GM18507 (cell line): ENCODE data around the gene FCER2.

Experiments used
- DNase-seq: peaks from one replicate; pipeline ENCODE4 v3.0.0; 2011; ENCODE audit warnings: low read depth; ENCODE audit not compliant: insufficient read length; ENCODE audit errors: extremely low spot score
- FAIRE-seq: peaks from 2 replicates; lab custom pipeline; 2011; peaks lifted over from hg19 to GRCh38; lab: Jason Lieb, UNC

FCER2 gene

GRCh38 chr19:7681340-7682174 lies 20.4 kb downstream of the FCER2 start:
- FAIRE-seq = peak; percentile 88
- no peak for DNase-seq

- peak; percentile 76 for DNase-seq
- FAIRE-seq = peak; percentile 86
These were observed 21.2 kb downstream of the FCER2 start, which contains the start of gene TRAPPC5 for GRCh38 chr19:7680606-7681339. Gene TRAPPC5 (plus strand): TSS chr19:7680833. CDS start chr19:7682254, 1,421 bp downstream.

GRCh38 chr19:7679771-7680605 lies 21.9 kb downstream of the FCER2 start:
- DNase-seq (no peak), FAIRE-seq (no peak)

GRCh38 chr19:7678971-7679751 lies 22.8 kb downstream of the FCER2 start:
- FAIRE-seq (peak; percentile 93), DNase-seq (peak; percentile 68)

- FAIRE-seq = no peak
- DNase-seq = no peak
These were observed 24.1 kb downstream of the FCER2 start for GRCh38 chr19:7677669-7678311.

GRCh38 chr19:7676854-7677253 lies 25.1 kb downstream of the FCER2 start, which contains the start of gene MCEMP1:
Gene MCEMP1 (plus strand): TSS chr19:7677090. CDS start chr19:7677121, 31 bp downstream.
- FAIRE-seq = no peak
- no peak for DNase-seq

- FAIRE-seq (peak; percentile 42), DNase-seq (no peak)
These were observed 25.6 kb downstream of the FCER2 start for GRCh38 chr19:7676376-7676775.

GRCh38 chr19:7674010-7675005 lies 27.6 kb downstream of the FCER2 start:
- FAIRE-seq (peak; percentile 21), DNase-seq (no peak)

- DNase-seq (no peak), FAIRE-seq (no peak)
These were observed 29.4 kb downstream of the FCER2 start for GRCh38 chr19:7672522-7672921.

GRCh38 chr19:7670790-7671189 lies 31.1 kb downstream of the FCER2 start:
- FAIRE-seq = no peak
- DNase-seq = no peak

- no peak for FAIRE-seq
- no peak for DNase-seq
These were observed 31.7 kb downstream of the FCER2 start for GRCh38 chr19:7670150-7670783.

GRCh38 chr19:7669641-7670040 lies 32.3 kb downstream of the FCER2 start:
- DNase-seq = no peak
- no peak for FAIRE-seq

GRCh38 chr19:7668842-7669241 lies 33.1 kb downstream of the FCER2 start, which contains the start of gene RETN:
Gene RETN (plus strand): TSS chr19:7669049. CDS start chr19:7669327, 278 bp downstream.
- DNase-seq (no peak), FAIRE-seq (no peak)

GRCh38 chr19:7665076-7665475 lies 36.9 kb downstream of the FCER2 start:
- DNase-seq = no peak
- no peak for FAIRE-seq

GRCh38 chr19:7663706-7664105 lies 38.2 kb downstream of the FCER2 start:
- no peak for DNase-seq
- FAIRE-seq = no peak

GRCh38 chr19:7662657-7663056 lies 39.3 kb downstream of the FCER2 start:
- DNase-seq = no peak
- FAIRE-seq = no peak
